Endothelial cell (in vitro differentiated cells): ENCODE results near the gene IL1RAPL1. TPM values are rescaled to one million over a fixed set of nuclear protein-coding genes. Genes with fewer than 3 reads are reported as not detected.

Experiments used
- DNase-seq: peaks from one replicate; pipeline ENCODE4 v3.0.0; 2021; ENCODE audit warnings: low spot score
- H3K27ac Mint-ChIP-seq: one replicate; pipeline ENCODE4 v1.8.0; 2021; ENCODE audit warnings: mixed read lengths, inconsistent platforms; ENCODE audit not compliant: unreplicated experiment
- H3K27me3 Mint-ChIP-seq: one replicate; pipeline ENCODE4 v1.8.0; 2021; ENCODE audit warnings: mild to moderate bottlenecking, moderate library complexity, mixed read lengths, inconsistent platforms; ENCODE audit not compliant: unreplicated experiment
- H3K36me3 Mint-ChIP-seq: one replicate; pipeline ENCODE4 v1.8.0; 2021; ENCODE audit warnings: mild to moderate bottlenecking, low read depth, mixed read lengths, inconsistent platforms; ENCODE audit not compliant: unreplicated experiment
- H3K4me1 Mint-ChIP-seq: one replicate; pipeline ENCODE4 v1.8.0; 2021; ENCODE audit warnings: mild to moderate bottlenecking, mixed read lengths, inconsistent platforms; ENCODE audit not compliant: unreplicated experiment
- H3K4me3 Mint-ChIP-seq: one replicate; pipeline ENCODE4 v1.8.0; 2021; ENCODE audit warnings: mild to moderate bottlenecking, mixed read lengths, inconsistent platforms; ENCODE audit not compliant: unreplicated experiment
- H3K9me3 Mint-ChIP-seq: one replicate; pipeline ENCODE4 v1.8.0; 2021; ENCODE audit warnings: mixed read lengths, inconsistent platforms; ENCODE audit not compliant: unreplicated experiment
- CTCF ChIP-seq: fragments of 200-600 bp; sonication (generic); IDR thresholded peaks from one replicate; pipeline ENCODE4 v1.5.0; 2021; ENCODE audit warnings: antibody characterized with exemption; ENCODE audit not compliant: unreplicated experiment
- total RNA-seq: library from RNA; stranded (reverse); fragmentation: NEBNext Ultra II Directional; extraction: Animal tissue kit (Norgen Biotek cat#: 25700); gene quantifications from one replicate; pipeline ENCODE4 v1.2.1, GENCODE V29; 2021; ENCODE audit not compliant: unreplicated experiment

IL1RAPL1 gene
- total RNA-seq, 1 donor from 2014 or later, result 0.18 TPM

- Mint-ChIP-seq H3K4me3 (no peak overlapping the region), H3K27me3 (no peaks in the 10 kb centered on the region), H3K27ac (no peak overlapping the region), H3K36me3 (no peaks in the 10 kb centered on the region), H3K9me3 (no peaks in the 10 kb centered on the region), H3K4me1 (no peaks in the 10 kb centered on the region)
- no peak for TF ChIP-seq CTCF
- DNase-seq, result no peak
These were observed 1017.1 kb downstream of the IL1RAPL1 start for GRCh38 chrX:29604381-29604780.

- Mint-ChIP-seq H3K27me3 (no peaks in the 10 kb centered on the region), H3K9me3 (no peaks in the 10 kb centered on the region), H3K27ac (no peak overlapping the region), H3K4me1 (peaks cover 4% of the 10 kb centered on the region), H3K4me3 (no peak overlapping the region), H3K36me3 (no peaks in the 10 kb centered on the region)
- DNase-seq, result no peak
- TF ChIP-seq CTCF, result no peak
These were observed 1030.0 kb downstream of the IL1RAPL1 start for GRCh38 chrX:29617276-29617675.

GRCh38 chrX:29617725-29618124 lies 1030.5 kb downstream of the IL1RAPL1 start:
- Mint-ChIP-seq H3K4me1 (peaks cover 4% of the 10 kb centered on the region), H3K36me3 (no peaks in the 10 kb centered on the region), H3K27me3 (no peaks in the 10 kb centered on the region), H3K4me3 (no peak overlapping the region), H3K9me3 (no peaks in the 10 kb centered on the region), H3K27ac (no peak overlapping the region)
- DNase-seq, result no peak
- TF ChIP-seq CTCF, result no peak

GRCh38 chrX:29627833-29628232 lies 1040.6 kb downstream of the IL1RAPL1 start:
- TF ChIP-seq CTCF, result no peak
- H3K27ac Mint-ChIP-seq, result no peak overlapping the region
- DNase-seq, result no peak
- H3K4me3 Mint-ChIP-seq, result no peak overlapping the region
- H3K4me1 Mint-ChIP-seq, result no peaks in the 10 kb centered on the region
- no peaks in the 10 kb centered on the region for H3K36me3 Mint-ChIP-seq
- no peaks in the 10 kb centered on the region for H3K9me3 Mint-ChIP-seq
- no peaks in the 10 kb centered on the region for H3K27me3 Mint-ChIP-seq

- H3K27ac Mint-ChIP-seq, result no peak overlapping the region
These were observed 1047.3 kb downstream of the IL1RAPL1 start for GRCh38 chrX:29634516-29634915.

More at GRCh38 chrX:29634516-29634915, 1047.3 kb downstream of the IL1RAPL1 start:
- TF ChIP-seq CTCF, result no peak
- no peak for DNase-seq
- Mint-ChIP-seq H3K36me3 (no peaks in the 10 kb centered on the region), H3K27me3 (no peaks in the 10 kb centered on the region), H3K9me3 (no peaks in the 10 kb centered on the region), H3K4me3 (no peak overlapping the region), H3K4me1 (no peaks in the 10 kb centered on the region)
